Omental fat pad (tissue), 4 donors: Measurements from ENCODE around the gene FRAS1. TPM values are rescaled to one million over a fixed set of nuclear protein-coding genes. Genes with fewer than 3 reads are reported as not detected.
"Not testable (repeated sequence)": the region's sequence is repeated elsewhere in the genome, so short reads cannot be mapped to it uniquely, and the experiment has no call there.

Experiments used
- ATAC-seq: fragments of 150-250 bp; one replicate; pipeline ENCODE4 v1.9.1; 2016; ENCODE audit warnings: mild to moderate bottlenecking, moderate library complexity; ENCODE audit not compliant: low FRiP score
- DNase-seq: peaks from one replicate; pipeline ENCODE4 v3.0.0-alpha.2; 2019; ENCODE audit warnings: low spot score
- CTCF ChIP-seq, 3 donors: fragments of 450-650 bp; IDR thresholded peaks; one replicate each; pipeline ENCODE4 v1.5.1; 2016 to 2017; ENCODE audit warnings: antibody characterized with exemption in 3 of 3, mild to moderate bottlenecking in 3 of 3, moderate library complexity in 2 of 3
- total RNA-seq, 4 donors: library from RNA; depleted of rRNA; stranded (reverse); fragments of >200 nt; gene quantifications; one replicate each; pipeline ENCODE4 v1.1.0, GENCODE V29; 2016

FRAS1 gene
- total RNA-seq, 4 donors from 2014 or later: 0.47 to 40.5 (median 7.7) TPM

- no peak for DNase-seq
- TF ChIP-seq CTCF (IDR thresholded peaks at IDR 0.05): no peak
- no peak for ATAC-seq
These were observed 403.2 kb downstream of the FRAS1 start for GRCh38 chr4:78460368-78460767.

DNA sequence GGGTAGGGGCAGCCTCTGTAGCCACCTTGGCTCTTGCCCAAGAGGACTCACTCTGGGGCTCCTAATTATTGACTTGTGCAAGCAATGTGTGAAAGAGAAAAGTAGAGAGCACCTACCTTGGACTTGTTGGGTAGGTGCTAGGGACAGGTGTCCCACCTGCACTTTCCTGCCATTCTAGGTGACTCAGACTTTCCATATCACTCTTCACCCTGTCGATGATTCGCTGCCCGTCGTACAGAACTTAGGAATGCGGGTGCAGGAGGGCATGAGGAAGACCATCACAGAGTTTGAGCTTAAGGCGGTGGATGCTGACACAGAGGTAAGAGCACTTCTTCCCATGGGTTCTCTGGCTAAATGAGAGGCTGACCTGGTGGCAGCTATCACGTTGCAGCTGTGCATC lies 407.1 kb downstream of the FRAS1 start:
- TF ChIP-seq CTCF (IDR thresholded peaks at IDR 0.05): no peak
- ATAC-seq (no peak), DNase-seq (no peak)

- ATAC-seq, DNase-seq: not testable (repeated sequence)
These were observed 410.1 kb downstream of the FRAS1 start for GRCh38 chr4:78467223-78467622.

DNA sequence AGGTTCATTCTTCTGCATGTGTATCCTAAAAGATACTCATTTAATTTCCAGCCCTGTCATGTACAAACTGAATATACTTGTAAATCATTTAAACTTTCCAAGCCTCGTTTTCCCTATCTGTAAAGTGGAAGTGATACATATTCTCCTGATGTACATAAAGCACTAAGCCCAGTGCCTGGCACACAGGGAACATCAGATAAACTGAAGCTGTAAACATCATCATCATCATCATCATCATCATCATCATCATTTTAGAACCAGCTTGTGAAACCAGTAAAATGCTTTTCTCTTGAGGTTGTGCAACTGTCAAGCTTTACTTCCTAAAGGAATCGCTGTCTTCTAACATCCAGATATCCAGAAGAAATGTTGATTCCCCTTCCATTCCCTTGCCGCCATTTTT lies 411.1 kb downstream of the FRAS1 start:
- no peak for TF ChIP-seq CTCF (IDR thresholded peaks at IDR 0.05)
- ATAC-seq (no peak), DNase-seq (no peak)

DNA sequence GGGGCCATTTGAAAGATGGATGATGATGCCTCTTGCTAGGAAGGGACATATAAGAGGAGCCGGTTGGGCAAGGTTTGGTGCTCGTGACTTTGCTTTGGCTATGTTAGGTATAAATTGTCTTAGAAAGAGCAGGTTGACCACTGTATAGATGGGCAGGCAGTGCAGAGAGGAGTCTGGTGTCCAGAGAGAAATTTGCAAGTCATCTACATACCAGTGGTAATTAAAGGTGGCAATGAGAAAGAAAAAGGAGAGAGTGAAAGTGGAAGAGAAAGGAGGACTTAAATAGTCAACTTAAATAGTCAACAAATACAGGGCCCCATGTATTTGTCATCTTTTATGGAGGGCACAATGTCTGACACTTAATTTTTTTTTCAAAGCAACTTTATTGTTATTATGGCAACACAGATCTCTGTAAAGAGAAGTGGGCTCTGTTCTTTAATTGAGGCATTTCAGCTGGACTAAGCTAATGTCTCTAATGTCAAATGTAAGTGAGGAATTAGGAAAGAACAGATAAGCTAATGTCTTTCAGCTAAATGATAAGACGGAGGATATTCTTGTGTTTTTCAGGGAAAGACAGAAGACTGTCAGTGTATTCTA lies 419.1 kb downstream of the FRAS1 start:
- no peak for TF ChIP-seq CTCF (IDR thresholded peaks at IDR 0.05)
- no peak for ATAC-seq

DNA sequence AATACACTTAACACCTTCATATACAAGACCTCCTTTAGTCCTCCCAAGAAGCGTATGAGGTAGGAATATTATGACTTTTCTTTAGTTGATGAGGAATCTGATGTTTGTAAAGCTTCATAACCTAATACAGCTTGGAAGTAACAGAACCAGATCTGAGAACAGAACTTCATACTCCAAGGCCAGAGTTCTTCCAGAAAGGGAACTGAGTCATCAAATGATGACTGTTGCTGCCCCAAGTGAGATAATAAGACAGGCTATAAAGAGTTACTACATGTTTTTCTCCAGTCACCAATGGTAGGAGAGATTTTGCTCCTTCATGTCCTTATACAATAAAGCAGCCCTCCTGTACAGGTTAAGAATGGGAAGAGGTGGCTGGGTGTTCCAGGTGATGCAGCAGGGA lies 420.2 kb downstream of the FRAS1 start:
- ATAC-seq: no peak
- no peak for DNase-seq
- no peak for TF ChIP-seq CTCF (IDR thresholded peaks at IDR 0.05)

More for the DNA sequence above, 419.1 kb downstream of the FRAS1 start:
- DNase-seq: no peak

DNA sequence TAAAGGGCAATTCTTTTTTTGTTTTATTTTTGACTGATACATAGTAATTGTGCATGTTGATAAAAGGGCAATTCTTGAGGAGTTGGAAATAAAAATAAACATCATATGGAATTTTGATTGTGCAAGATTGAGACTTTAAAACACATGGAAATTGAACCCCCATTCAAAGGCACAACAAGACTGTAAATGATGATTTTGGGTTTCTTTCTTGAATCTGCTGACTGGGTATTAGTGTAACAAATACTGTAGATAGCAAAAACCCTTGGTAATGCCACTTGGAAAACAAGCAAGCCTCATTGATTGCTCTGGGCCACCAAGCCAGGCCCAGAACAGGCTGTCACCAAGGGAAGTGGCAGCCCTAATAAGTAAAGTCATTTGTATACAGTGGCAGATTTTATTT lies 421.4 kb downstream of the FRAS1 start:
- ATAC-seq (no peak), DNase-seq (no peak)
- TF ChIP-seq CTCF (IDR thresholded peaks at IDR 0.05): no peak

GRCh38 chr4:78480286-78480685 lies 423.2 kb downstream of the FRAS1 start:
- no peak for DNase-seq
- no peak for ATAC-seq
- no peak for TF ChIP-seq CTCF (IDR thresholded peaks at IDR 0.05)
